GM12878 (cell line): Measurements from ENCODE around the gene BMERB1. TPM values are rescaled to one million over a fixed set of nuclear protein-coding genes. Genes with fewer than 3 reads are reported as not detected.

ENCODE experiments used
- ATAC-seq: fragments of 200-7000 bp; cut with Tn5 transposase; 3 replicates; pipeline ENCODE4 v1.9.1; 2020; ENCODE audit warnings: mild to moderate bottlenecking, moderate library complexity
- BruUV-seq: library from RNA; stranded (reverse); fragments of 400-500 nt; replicated peaks from 2 replicates; lab custom pipeline; 2021; lab: Mats Ljungman, UMichigan
- CTCF ChIA-PET: fragments of 300-600 bp; sonication (Branson Sonifier 250); formaldehyde crosslinking; extraction: SDS; loops from one replicate; lab custom pipeline; 2021; ENCODE audit warnings: inconsistent platforms; lab: Yijun Ruan, JAX
- POLR2A ChIA-PET: fragments of 350-600 bp; formaldehyde crosslinking; extraction: SDS; loops from one replicate; lab custom pipeline; 2021; ENCODE audit warnings: inconsistent platforms; lab: Charles Lee
- RAD21 ChIA-PET: fragments of 300-600 bp; sonication (Branson Sonifier 250); formaldehyde crosslinking; loops from one replicate; lab custom pipeline; 2023; ENCODE audit warnings: antibody characterized with exemption; ENCODE audit not compliant: unreplicated experiment; lab: Charles Lee
- SMC1A ChIA-PET: fragments of 300-600 bp; sonication (Branson Sonifier 250); formaldehyde crosslinking; loops from one replicate; lab custom pipeline; 2023; ENCODE audit not compliant: unreplicated experiment, uncharacterized antibody; lab: Charles Lee
- DNase-seq: peaks from one replicate; pipeline ENCODE4 v3.0.0-alpha.2; 2011; ENCODE audit warnings: low read depth, low spot score
- FAIRE-seq: peaks from 3 replicates; lab custom pipeline; 2011; peaks lifted over from hg19 to GRCh38; lab: Jason Lieb, UNC
- H2AFZ ChIP-seq: 2 replicates; pipeline ENCODE4 v1.6.0; 2011; ENCODE audit warnings: low read depth, low read length, control low read depth; ENCODE audit not compliant: control insufficient read depth
- H3K27ac ChIP-seq: 2 replicates; pipeline ENCODE4 v1.5.1; 2011; ENCODE audit warnings: control low read depth; ENCODE audit not compliant: control insufficient read depth, insufficient read depth
- H3K27me3 ChIP-seq, 2 experiments: replicated peaks in 1 of 2; 2 replicates each; pipeline versions ENCODE4 v1.6.0 to v1.6.1; 2011; ENCODE audit warnings: low read length in 1 of 2; ENCODE audit not compliant: control insufficient read depth in 2 of 2, insufficient read depth in 2 of 2
- H3K36me3 ChIP-seq, 2 experiments: 2 replicates each; pipeline ENCODE4 v1.5.1; 2011; ENCODE audit warnings: low read length in 1 of 2; ENCODE audit not compliant: control insufficient read depth in 2 of 2, insufficient read depth in 2 of 2
- H3K4me1 ChIP-seq: 2 replicates; pipeline ENCODE4 v1.6.1; 2011; ENCODE audit warnings: mild to moderate bottlenecking, low read length, moderate library complexity, mixed read lengths; ENCODE audit not compliant: control insufficient read depth, insufficient read depth
- H3K4me2 ChIP-seq: 2 replicates; pipeline ENCODE4 v1.6.0; 2011; ENCODE audit warnings: control low read depth; ENCODE audit not compliant: control insufficient read depth, insufficient read depth
- H3K4me3 ChIP-seq: fragments of 200-600 bp; sonication (generic); 2 replicates; pipeline ENCODE4 v1.5.1; 2016
- H3K79me2 ChIP-seq: 2 replicates; pipeline ENCODE4 v1.6.0; 2011; ENCODE audit warnings: low read length; ENCODE audit not compliant: control insufficient read depth, insufficient read depth
- H3K9ac ChIP-seq: 2 replicates; pipeline ENCODE4 v1.8.0; 2011; ENCODE audit warnings: low read length, control low read depth, mixed read lengths; ENCODE audit not compliant: control insufficient read depth, insufficient read depth
- H3K9me3 ChIP-seq: replicated peaks from 3 replicates; pipeline ENCODE4 v1.5.1; 2011; ENCODE audit warnings: mild to moderate bottlenecking, low read length; ENCODE audit not compliant: control insufficient read depth, insufficient read depth
- H4K20me1 ChIP-seq: 2 replicates; pipeline ENCODE4 v1.6.0; 2011; ENCODE audit not compliant: control insufficient read depth, insufficient read depth
- FOS ChIP-seq: IDR thresholded peaks from 3 replicates; pipeline ENCODE4 v1.6.1; 2011; ENCODE audit warnings: borderline replicate concordance; ENCODE audit not compliant: insufficient read length; ENCODE audit errors: extremely low read depth
- FOXM1 ChIP-seq: IDR thresholded peaks from 2 replicates; pipeline ENCODE4 v1.6.1; 2012; ENCODE audit warnings: low read depth, mild to moderate bottlenecking, inconsistent platforms, low read length, moderate library complexity
- GATAD2B ChIP-seq: fragments of 450-650 bp; conservative IDR thresholded peaks from 2 replicates; pipeline ENCODE4 v1.6.1; 2017; ENCODE audit warnings: low read depth, mild to moderate bottlenecking, moderate library complexity
- IKZF1 ChIP-seq: fragments of 450-650 bp; conservative IDR thresholded peaks from 2 replicates; pipeline ENCODE4 v1.6.1; 2017; ENCODE audit warnings: antibody characterized with exemption, mild to moderate bottlenecking
- MEF2A ChIP-seq: IDR thresholded peaks from 2 replicates; pipeline ENCODE4 v1.6.1; 2011; ENCODE audit warnings: low read depth, mild to moderate bottlenecking, low read length, moderate library complexity; ENCODE audit not compliant: insufficient read depth
- NFYB ChIP-seq: IDR thresholded peaks from 2 replicates; pipeline ENCODE4 v1.6.1; 2011; ENCODE audit warnings: low read depth, mild to moderate bottlenecking, low read length, improper control_type of control experiment, moderate library complexity; ENCODE audit not compliant: insufficient read depth
- TARDBP ChIP-seq: IDR thresholded peaks from 2 replicates; pipeline ENCODE4 v1.6.1; 2016; ENCODE audit warnings: borderline replicate concordance
- WRNIP1 ChIP-seq: IDR thresholded peaks from 2 replicates; pipeline ENCODE4 v1.6.1; 2011; ENCODE audit warnings: low read depth, low read length, improper control_type of control experiment, borderline replicate concordance
- ZNF207 ChIP-seq: fragments of 450-650 bp; IDR thresholded peaks from 2 replicates; pipeline ENCODE4 v1.6.1; 2014; ENCODE audit warnings: antibody characterized with exemption, mild to moderate bottlenecking, borderline replicate concordance
- ZNF274 ChIP-seq: IDR thresholded peaks from one replicate; pipeline ENCODE4 v1.8.0; 2011; ENCODE audit not compliant: insufficient read length, insufficient read depth
- WGBS: methylation state at CpG from one replicate; pipeline ENCODE4 v1.1.6; 2016; ENCODE audit warnings: low lambda C conversion rate; ENCODE audit not compliant: insufficient replicate concordance, insufficient coverage; ENCODE audit errors: missing lambda C conversion rate; 5-methylcytosine and 5-hydroxymethylcytosine counted together
- in situ Hi-C: fragments of 300-500 bp; cut with MboI; formaldehyde crosslinking; loops from 9 replicates; pipeline ENCODE4 v1.14.3; 2018; ENCODE audit warnings: mixed read lengths
- intact Hi-C: fragments of 100-400 bp; cut with micrococcal nuclease; formaldehyde crosslinking; loops from one replicate; pipeline ENCODE4 v1.14.2; 2022; ENCODE audit not compliant: unreplicated experiment
- polyA plus RNA-seq, 11 experiments: library from polyadenylated mRNA; depleted of rRNA in 4 of 11; unstranded in 6 of 11; stranded (reverse) in 5 of 11; fragments of >200 nt; fragmentation: Nextera tagmentation in 4 of 11; fragmentation: Illumina TruSeq in 1 of 11; extraction: Ambion mirVana in 4 of 11; extraction: Trizol in 1 of 11; gene quantifications; 1 replicate in 1 of 11; 2 replicates in 10 of 11; pipeline versions ENCODE4 v1.2.1 to v1.2.3, GENCODE V29; 2011 to 2016; ENCODE audit warnings: inconsistent platforms in 2 of 11, missing spikeins in 2 of 11, low read depth in 1 of 11
- total RNA-seq, 4 experiments: library from RNA; depleted of rRNA in 3 of 4; stranded (reverse); fragments of >200 nt in 3 of 4; fragmentation: Illumina TruSeq in 1 of 4; extraction: Trizol in 1 of 4; gene quantifications; 2 replicates each; pipeline versions ENCODE4 v1.2.1 to v1.2.3, GENCODE V29; 2013 to 2021
- TF ChIP-seq, protein P1 (sequence below): fragments of 450-650 bp; formaldehyde crosslinking; IDR thresholded peaks from 2 replicates; pipeline ENCODE4 v1.4.0; 2022; ENCODE audit warnings: mild to moderate bottlenecking, moderate library complexity
- TF ChIP-seq, protein P2 (sequence below): IDR thresholded peaks from 2 replicates; pipeline ENCODE4 v1.6.1; 2012; ENCODE audit warnings: low read depth, low read length, improper control_type of control experiment

The BMERB1 gene
- total and polyA plus RNA-seq, 10 of the 15 experiments (the other 5 are each of a cell fraction or from before 2014, with no cell fraction given), result 0.05 to 0.68 (median 0.34) TPM

DNA sequence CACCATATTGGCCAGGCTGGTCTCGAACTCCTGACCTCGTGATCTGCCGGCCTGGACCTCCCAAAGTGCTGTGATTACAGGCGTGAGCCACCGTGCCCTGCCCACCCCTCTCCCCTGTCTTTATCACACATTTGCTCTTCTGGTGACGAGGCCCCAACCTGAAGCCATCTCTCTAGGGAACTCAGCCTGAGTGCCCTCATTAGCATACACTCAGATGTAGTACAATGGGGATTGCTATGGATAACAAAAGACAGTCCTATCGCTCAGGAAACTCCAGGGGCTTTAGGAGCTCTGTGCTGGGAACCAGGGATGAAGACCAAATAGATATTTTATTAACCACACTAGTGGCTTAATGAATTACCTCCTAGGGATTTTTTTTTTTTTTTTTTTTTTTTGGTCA, 107.9 kb downstream of the BMERB1 start:
- BruUV-seq, result no TSS peak
- in situ Hi-C loops, result no loop called here
- no peaks in the 10 kb centered on the region for H3K36me3 ChIP-seq
- CTCF ChIA-PET, result interaction anchor here (0.6 to 0.7 kb wide), 2 partner anchors 104 to 183 kb away, joined by 3 to 4 read pairs; no protein-coding TSS in a partner anchor
- POLR2A ChIA-PET, result interaction anchor here (1.5 kb wide), 1 partner anchor 10 kb away, joined by 3 read pairs; no protein-coding TSS in a partner anchor
- intact Hi-C loops, result no loop called here
- H3K27ac ChIP-seq, result no peak overlapping the region
- SMC1A ChIA-PET, result no interaction called here
- ATAC-seq, result no peak; the same call in 2 of the 3 replicates
- H2AFZ ChIP-seq, result no peak overlapping the region
- H3K9me3 ChIP-seq, result no peaks in the 10 kb centered on the region; the same call in 2 of the 3 replicates
- H3K4me1 ChIP-seq, result no peaks in the 10 kb centered on the region
- no peak overlapping the region for H3K4me2 ChIP-seq
- DNase-seq, result no peak
- RAD21 ChIA-PET, result no interaction called here
- H3K79me2 ChIP-seq, result no peaks in the 10 kb centered on the region
- TF ChIP-seq WRNIP1 (no peak), GATAD2B (no peak), TARDBP (no peak), ZNF274 (no peak), FOXM1 (no peak), IKZF1 (no peak), FOS (no peak), ZNF207 (no peak), MEF2A (no peak), NFYB (no peak)
- TF ChIP-seq, protein P1, sequence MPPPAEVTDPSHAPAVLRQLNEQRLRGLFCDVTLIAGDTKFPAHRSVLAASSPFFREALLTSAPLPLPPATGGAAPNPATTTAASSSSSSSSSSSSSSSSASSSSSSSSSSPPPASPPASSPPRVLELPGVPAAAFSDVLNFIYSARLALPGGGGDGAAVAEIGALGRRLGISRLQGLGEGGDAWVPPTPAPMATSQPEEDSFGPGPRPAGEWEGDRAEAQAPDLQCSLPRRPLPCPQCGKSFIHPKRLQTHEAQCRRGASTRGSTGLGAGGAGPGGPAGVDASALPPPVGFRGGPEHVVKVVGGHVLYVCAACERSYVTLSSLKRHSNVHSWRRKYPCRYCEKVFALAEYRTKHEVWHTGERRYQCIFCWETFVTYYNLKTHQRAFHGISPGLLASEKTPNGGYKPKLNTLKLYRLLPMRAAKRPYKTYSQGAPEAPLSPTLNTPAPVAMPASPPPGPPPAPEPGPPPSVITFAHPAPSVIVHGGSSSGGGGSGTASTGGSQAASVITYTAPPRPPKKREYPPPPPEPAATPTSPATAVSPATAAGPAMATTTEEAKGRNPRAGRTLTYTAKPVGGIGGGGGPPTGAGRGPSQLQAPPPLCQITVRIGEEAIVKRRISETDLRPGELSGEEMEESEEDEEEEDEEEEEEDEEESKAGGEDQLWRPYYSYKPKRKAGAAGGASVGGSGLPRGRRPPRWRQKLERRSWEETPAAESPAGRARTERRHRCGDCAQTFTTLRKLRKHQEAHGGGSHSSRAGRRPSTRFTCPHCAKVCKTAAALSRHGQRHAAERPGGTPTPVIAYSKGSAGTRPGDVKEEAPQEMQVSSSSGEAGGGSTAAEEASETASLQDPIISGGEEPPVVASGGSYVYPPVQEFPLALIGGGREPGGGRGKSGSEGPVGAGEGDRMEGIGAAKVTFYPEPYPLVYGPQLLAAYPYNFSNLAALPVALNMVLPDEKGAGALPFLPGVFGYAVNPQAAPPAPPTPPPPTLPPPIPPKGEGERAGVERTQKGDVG (CRISPR knock-in tag), result no peak
- TF ChIP-seq, protein P2, sequence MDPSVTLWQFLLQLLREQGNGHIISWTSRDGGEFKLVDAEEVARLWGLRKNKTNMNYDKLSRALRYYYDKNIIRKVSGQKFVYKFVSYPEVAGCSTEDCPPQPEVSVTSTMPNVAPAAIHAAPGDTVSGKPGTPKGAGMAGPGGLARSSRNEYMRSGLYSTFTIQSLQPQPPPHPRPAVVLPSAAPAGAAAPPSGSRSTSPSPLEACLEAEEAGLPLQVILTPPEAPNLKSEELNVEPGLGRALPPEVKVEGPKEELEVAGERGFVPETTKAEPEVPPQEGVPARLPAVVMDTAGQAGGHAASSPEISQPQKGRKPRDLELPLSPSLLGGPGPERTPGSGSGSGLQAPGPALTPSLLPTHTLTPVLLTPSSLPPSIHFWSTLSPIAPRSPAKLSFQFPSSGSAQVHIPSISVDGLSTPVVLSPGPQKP, result no peak
- FAIRE-seq, result no peak
- H3K27me3 ChIP-seq, result no peaks in the 10 kb centered on the region
- WGBS, result 58% methylated on average over 7 of the region's 7 CpGs
- no peak overlapping the region for H3K4me3 ChIP-seq
- no peaks in the 10 kb centered on the region for H4K20me1 ChIP-seq
- H3K9ac ChIP-seq, result no peak overlapping the region
